AG09309 (cell line): ENCODE data around the gene RAB7A.
"Not testable (repeated sequence)": the region's sequence is repeated elsewhere in the genome, so short reads cannot be mapped to it uniquely, and the experiment has no call there.

Experiments
- DNase-seq: peaks from one replicate; pipeline ENCODE4 v3.0.0-alpha.2; 2010; ENCODE audit warnings: low read depth
- H3K4me3 ChIP-seq: 2 replicates; pipeline ENCODE4 v1.5.1; 2011; ENCODE audit warnings: mild to moderate bottlenecking, low read depth, low read length, moderate library complexity; ENCODE audit not compliant: control insufficient read depth
- CTCF ChIP-seq: IDR thresholded peaks from 2 replicates; pipeline ENCODE4 v1.5.1; 2011; ENCODE audit warnings: mild to moderate bottlenecking, low read depth, low read length, inconsistent platforms; ENCODE audit not compliant: insufficient read depth, control insufficient read depth; ENCODE audit errors: missing control alignments

Gene RAB7A

DNA sequence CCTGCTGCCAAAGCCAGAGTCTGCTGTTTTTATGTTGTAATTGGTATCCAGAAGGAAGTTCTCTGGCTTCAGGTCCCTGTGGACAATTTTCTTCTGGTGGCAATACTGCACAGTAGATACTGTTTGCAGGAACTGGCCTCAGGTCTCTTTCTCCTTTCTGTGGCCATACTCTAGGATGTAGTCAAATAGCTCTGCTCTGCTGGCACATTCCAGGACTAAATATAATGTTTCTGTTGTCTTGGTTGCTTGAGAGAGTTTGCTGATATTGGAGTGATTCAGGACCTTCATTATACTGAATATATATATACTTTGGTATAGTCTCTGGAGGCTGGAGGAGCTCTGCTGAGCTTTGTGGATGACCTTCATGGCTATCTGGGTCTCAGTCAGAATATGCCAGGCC lies 23.1 kb downstream of the RAB7A start:
- TF ChIP-seq CTCF = no peak
- H3K4me3 ChIP-seq = no peak overlapping the region
- DNase-seq = no peak

DNA sequence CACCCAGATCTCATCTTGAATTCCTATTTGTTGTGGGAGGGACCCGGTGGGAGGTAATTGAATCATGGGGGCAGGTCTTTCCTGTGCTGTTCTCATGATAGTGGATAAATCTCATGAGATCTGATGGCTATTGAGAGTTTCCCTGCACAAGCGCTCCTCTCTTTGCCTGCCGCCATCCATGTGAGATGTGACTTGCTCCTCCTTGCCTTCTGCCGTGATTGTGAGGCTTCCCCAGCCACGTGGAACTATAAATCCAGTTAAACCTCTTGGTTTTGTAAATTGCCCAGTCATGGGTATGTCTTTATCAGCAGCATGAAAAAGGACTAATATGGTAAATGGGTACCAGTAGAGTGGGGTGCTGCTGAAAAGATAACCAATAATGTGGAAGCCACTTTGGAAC lies 23.6 kb downstream of the RAB7A start:
- not testable (repeated sequence) for H3K4me3 ChIP-seq, DNase-seq

DNA sequence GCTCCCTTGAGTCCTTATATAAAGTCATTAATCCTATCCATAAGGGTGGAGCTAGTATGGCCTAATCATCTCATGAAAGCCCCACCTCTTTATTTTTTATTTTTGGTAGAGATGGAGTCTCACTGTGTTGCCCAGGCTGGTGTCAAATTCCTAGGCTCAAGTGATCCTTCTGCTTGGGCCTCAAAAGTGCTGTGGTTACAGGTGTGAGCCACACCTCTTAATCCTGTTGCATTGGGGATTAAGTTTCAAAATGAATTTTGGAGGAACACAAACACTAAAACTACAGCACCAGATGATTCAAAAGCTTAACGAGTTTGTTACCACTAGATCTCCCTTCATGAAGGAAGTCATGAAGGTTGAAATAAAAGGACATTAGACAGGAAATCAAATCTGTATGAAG lies 27.7 kb downstream of the RAB7A start:
- DNase-seq = no peak
- TF ChIP-seq CTCF = no peak
- no peak overlapping the region for H3K4me3 ChIP-seq

DNA sequence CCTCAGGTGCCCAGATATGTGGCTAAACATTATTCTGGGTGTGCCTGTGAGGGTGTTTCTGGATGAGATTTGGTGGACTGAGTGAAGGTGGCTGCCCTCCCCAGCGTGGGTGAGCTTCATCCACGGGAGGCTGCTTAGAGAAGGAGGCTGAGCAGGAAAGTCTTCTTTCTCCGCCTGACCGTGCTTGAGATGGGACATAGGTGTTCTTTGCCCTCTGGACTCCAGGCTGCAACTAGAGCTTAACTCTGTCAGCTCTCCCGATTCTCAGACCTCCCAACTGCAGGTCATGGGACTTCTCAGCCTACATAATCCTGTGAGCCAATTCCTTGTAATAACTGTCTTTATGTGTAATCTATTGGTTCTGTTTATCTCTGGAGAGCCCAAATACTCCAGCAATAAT lies 34.1 kb downstream of the RAB7A start:
- no peak overlapping the region for H3K4me3 ChIP-seq
- DNase-seq = no peak
- TF ChIP-seq CTCF = no peak

DNA sequence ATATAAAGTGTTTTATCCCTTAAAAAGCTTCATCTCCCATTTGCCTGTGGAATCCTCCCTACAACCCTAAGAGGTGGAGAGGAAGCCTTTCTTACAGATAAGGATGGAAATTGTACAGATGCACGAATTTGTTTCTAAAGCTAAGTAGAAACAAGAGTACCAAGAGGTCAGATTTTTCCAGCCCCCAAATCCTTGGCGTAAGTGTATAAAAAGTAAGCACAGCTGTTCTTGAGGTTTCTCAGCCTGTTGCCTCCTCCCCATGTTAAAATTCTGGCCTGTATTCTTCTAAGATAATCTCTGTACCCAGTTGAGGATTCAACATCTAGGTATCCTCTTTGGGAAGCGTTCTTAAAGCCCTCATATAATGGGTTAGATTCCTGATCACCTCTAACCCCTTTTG lies 34.9 kb downstream of the RAB7A start:
- no peak for DNase-seq
- no peak overlapping the region for H3K4me3 ChIP-seq
- TF ChIP-seq CTCF = no peak

DNA sequence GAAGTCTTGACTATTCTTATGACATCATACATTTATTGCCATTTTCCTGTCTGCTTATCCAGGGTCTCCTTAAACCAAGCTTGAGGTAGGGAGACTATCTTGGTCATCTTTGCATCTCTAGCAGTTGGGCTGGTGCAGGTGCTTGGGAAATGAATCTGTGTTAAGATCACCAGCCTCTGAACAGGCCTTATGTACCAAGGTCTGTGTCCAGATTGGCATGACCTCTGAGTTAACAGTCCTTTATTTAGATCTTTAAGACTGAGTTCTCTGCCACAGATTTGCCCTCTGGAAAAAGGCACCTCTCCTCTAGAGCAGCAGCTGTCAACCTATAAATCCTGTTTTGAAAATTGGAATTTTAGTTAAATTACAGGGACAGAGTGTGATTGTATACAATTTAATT lies 35.4 kb downstream of the RAB7A start:
- no peak for TF ChIP-seq CTCF
- no peak for DNase-seq
- H3K4me3 ChIP-seq = no peak overlapping the region

DNA sequence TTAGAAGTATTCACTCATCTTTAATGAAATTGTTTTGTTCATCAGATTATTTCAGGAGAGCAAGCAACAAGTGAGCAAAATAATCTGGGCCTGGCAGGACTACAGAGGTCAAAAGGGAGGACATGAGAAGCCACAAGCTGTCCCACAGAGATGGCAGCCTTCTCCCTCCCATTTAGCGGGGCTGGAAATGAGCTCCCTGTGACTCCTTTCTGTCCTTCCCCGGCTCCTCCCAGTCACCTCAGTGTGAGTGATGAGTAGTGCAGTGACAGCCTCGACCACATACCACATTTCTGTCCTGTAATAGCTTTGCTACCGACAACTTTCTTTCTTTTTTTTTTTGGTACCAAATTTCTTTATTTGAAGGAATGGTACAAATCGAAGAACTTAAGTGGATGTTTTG lies 38.0 kb downstream of the RAB7A start:
- TF ChIP-seq CTCF = no peak
- H3K4me3 ChIP-seq = no peak overlapping the region
- no peak for DNase-seq
